Right lobe of liver (tissue), 4 donors: ENCODE measurements around the gene ULBP2.

Experiments
- POLR2A ChIP-seq: fragments of 450-650 bp; IDR thresholded peaks from one replicate; pipeline ENCODE4 v1.6.1; 2017; ENCODE audit warnings: antibody characterized with exemption, mild to moderate bottlenecking
- TF ChIP-seq, protein P1 (sequence below), 4 donors: fragments of 200-600 bp in 3 of 4; fragments of 450-650 bp in 1 of 4; IDR thresholded peaks; one replicate each; pipeline versions ENCODE4 v1.5.1 to v1.8.0; 2016 to 2022; ENCODE audit warnings: antibody characterized with exemption in 4 of 4, mild to moderate bottlenecking in 2 of 4
- donor health status: DM: no; HTN: no; CAD: no.
- donor health status: DM: no; HTN: no; CAD: no.
- donor health status: DM: no; HTN: yes; CAD: no.

DNA sequence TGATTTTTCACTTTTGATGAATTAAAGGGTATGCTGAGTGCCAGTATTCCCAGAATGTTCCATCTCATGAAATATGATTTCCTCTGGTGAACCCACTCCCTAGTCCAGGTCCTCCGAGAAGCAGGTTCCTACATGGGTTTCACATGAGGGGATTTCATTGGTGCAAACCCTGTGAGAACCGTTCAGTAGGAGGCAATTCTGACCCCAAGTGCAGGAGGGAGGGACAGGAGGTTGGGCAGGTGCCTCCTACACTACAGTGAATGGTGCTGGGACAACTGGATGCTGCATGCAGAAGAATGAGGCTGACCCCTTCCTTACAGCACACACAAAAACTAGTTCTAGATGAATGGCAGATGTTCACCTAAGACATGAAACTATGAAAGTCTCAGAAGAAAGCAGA, 5.1 kb upstream of the ULBP2 start:
- TF ChIP-seq POLR2A, result no peak
- TF ChIP-seq, protein P1, sequence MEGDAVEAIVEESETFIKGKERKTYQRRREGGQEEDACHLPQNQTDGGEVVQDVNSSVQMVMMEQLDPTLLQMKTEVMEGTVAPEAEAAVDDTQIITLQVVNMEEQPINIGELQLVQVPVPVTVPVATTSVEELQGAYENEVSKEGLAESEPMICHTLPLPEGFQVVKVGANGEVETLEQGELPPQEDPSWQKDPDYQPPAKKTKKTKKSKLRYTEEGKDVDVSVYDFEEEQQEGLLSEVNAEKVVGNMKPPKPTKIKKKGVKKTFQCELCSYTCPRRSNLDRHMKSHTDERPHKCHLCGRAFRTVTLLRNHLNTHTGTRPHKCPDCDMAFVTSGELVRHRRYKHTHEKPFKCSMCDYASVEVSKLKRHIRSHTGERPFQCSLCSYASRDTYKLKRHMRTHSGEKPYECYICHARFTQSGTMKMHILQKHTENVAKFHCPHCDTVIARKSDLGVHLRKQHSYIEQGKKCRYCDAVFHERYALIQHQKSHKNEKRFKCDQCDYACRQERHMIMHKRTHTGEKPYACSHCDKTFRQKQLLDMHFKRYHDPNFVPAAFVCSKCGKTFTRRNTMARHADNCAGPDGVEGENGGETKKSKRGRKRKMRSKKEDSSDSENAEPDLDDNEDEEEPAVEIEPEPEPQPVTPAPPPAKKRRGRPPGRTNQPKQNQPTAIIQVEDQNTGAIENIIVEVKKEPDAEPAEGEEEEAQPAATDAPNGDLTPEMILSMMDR (IDR thresholded peaks at IDR 0.05), result no peak
